K562 (cell line): Measurements from ENCODE around the gene OSCAR. TPM values are rescaled to one million over a fixed set of nuclear protein-coding genes. Genes with fewer than 3 reads are reported as not detected.

Experiments used
- ARID4B ChIP-seq: sonication (generic); formaldehyde crosslinking; IDR thresholded peaks from 2 replicates; pipeline ENCODE4 v1.8.0; 2022; ENCODE audit warnings: mild to moderate bottlenecking, missing genetic modification reagents
- CBX2 ChIP-seq: fragments of 200-600 bp; sonication (generic); IDR thresholded peaks from one replicate; pipeline ENCODE4 v1.6.1; 2012; ENCODE audit warnings: mild to moderate bottlenecking, low read length, inconsistent platforms; ENCODE audit not compliant: insufficient read depth, poor library complexity, severe bottlenecking
- E2F5 ChIP-seq: sonication (generic); formaldehyde crosslinking; IDR thresholded peaks from 2 replicates; pipeline ENCODE4 v1.8.0; 2022; ENCODE audit warnings: mild to moderate bottlenecking, missing genetic modification reagents
- FOXA3 ChIP-seq, 2 experiments: fragments of 450-650 bp in 1 of 2; sonication (generic) in 1 of 2; formaldehyde crosslinking; IDR thresholded peaks in 1 of 2; conservative IDR thresholded peaks in 1 of 2; 2 replicates each; pipeline versions ENCODE4 v1.4.0 to v1.8.0; 2020 to 2022; ENCODE audit warnings: mild to moderate bottlenecking in 2 of 2, missing genetic modification reagents in 1 of 2
- FOXJ2 ChIP-seq: fragments of 200-800 bp; sonication (Bioruptor generic); IDR thresholded peaks from 2 replicates; pipeline ENCODE4 v1.6.1; 2016; ENCODE audit warnings: missing genetic modification characterization, missing compliant biosample characterization
- PPARD ChIP-seq: fragments of 250-450 bp; sonication (Bioruptor Pico); IDR thresholded peaks from 2 replicates; pipeline ENCODE4 v1.8.0; 2022; ENCODE audit warnings: inconsistent platforms, mild to moderate bottlenecking, moderate library complexity
- SREBF1 ChIP-seq: fragments of 150-350 bp; IDR thresholded peaks from 2 replicates; pipeline ENCODE4 v1.6.1; 2014; ENCODE audit warnings: antibody characterized with exemption, low read depth, low read length, borderline replicate concordance
- ZBTB40 ChIP-seq, 2 experiments: fragments of 450-650 bp in 1 of 2; sonication (generic) in 1 of 2; formaldehyde crosslinking in 1 of 2; IDR thresholded peaks; 2 replicates each; pipeline versions ENCODE4 v1.7.1 to v1.9.0; 2016 to 2022; ENCODE audit warnings: inconsistent platforms in 1 of 2, mild to moderate bottlenecking in 1 of 2, missing genetic modification reagents in 1 of 2
- polyA plus RNA-seq, 8 experiments: library from polyadenylated mRNA; depleted of rRNA in 4 of 8; stranded (reverse) in 5 of 8; unstranded in 3 of 8; fragments of >200 nt; fragmentation: Nextera tagmentation in 2 of 8; fragmentation: Illumina TruSeq in 1 of 8; extraction: Ambion mirVana in 2 of 8; extraction: Trizol in 1 of 8; gene quantifications; 2 replicates each; pipeline versions ENCODE4 v1.2.1 to v1.2.3, GENCODE V29; 2011 to 2014; ENCODE audit warnings: inconsistent platforms in 1 of 8, missing spikeins in 1 of 8
- total RNA-seq, 7 experiments: library from RNA; depleted of rRNA in 6 of 7; stranded (reverse); fragments of >200 nt in 6 of 7; fragmentation: Illumina TruSeq in 2 of 7; extraction: Trizol in 2 of 7; gene quantifications; 2 replicates each; pipeline versions ENCODE4 v1.2.1 to v1.2.3, GENCODE V29; 2011 to 2021; ENCODE audit warnings: low replicate concordance in 1 of 7

OSCAR gene
- total and polyA plus RNA-seq, 9 of the 15 experiments (the other 6 are each of a cell fraction or from before 2014, with no cell fraction given) = 0.09 to 0.62 (median 0.13) TPM; not detected in 5

GRCh38 chr19:54115109-54116063 is 14.8 kb upstream of the OSCAR start, which contains the start of the genes PRPF31 and TFPT (continued):
- TF ChIP-seq ARID4B (CRISPR knock-in tag) (peak; percentile 83), CBX2 (no peak), ZBTB40 (IDR thresholded peaks at IDR 0.05) (peak; percentile 100), ZBTB40 (CRISPR knock-in tag; IDR thresholded peaks at IDR 0.05) (peak; percentile 100), FOXJ2 (tag) (peak; percentile 78), PPARD (CRISPR knock-in tag) (no peak), FOXA3 (CRISPR knock-in tag; conservative IDR thresholded peaks at IDR 0.05 in 1 of 2, IDR thresholded peaks at IDR 0.05 in 1 of 2) (no peak), E2F5 (CRISPR knock-in tag) (peak; percentile 85; the same call in 1 of the 2 replicates), SREBF1 (no peak; the same call in 1 of the 2 replicates)
